ENCODE data around the gene HAL.
"Not testable (repeated sequence)": the region's sequence is repeated elsewhere in the genome, so short reads cannot be mapped to it uniquely, and the experiment has no call there.

The HAL gene

GRCh38 chr12:95970905-95971304 lies 25.2 kb downstream of the HAL start:
- H3K27me3 Mint-ChIP-seq: no peaks in the 10 kb centered on the region
- H3K27ac Mint-ChIP-seq: no peak overlapping the region
- no peaks in the 10 kb centered on the region for H3K9me3 Mint-ChIP-seq
- no peaks in the 10 kb centered on the region for H3K4me1 Mint-ChIP-seq
- H3K4me3 Mint-ChIP-seq: no peak overlapping the region
- peaks cover 3% of the 10 kb centered on the region for H3K36me3 Mint-ChIP-seq

DNA sequence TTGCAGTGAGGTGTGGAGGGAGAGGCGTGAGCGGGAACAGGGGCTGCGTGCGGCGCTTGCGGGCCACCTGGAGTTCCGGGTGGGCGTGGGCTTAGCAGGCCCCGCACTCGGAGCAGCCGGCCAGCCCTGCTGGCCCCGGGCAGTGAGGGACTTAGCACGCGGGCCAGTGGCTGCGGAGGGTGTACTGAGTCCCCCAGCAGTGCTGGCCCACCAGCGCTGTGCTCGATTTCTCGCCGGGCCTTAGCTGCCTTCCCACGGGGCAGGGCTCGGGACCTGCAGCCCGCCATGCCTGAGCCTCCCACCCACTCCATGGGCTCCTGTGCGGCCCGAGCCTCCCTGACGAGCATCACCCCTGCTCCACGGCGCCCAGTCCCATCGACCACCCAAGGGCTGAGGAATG lies 27.0 kb downstream of the HAL start:
- not testable (repeated sequence) for H3K4me1 Mint-ChIP-seq, H3K27ac Mint-ChIP-seq, H3K36me3 Mint-ChIP-seq, H3K4me3 Mint-ChIP-seq, H3K9me3 Mint-ChIP-seq, H3K27me3 Mint-ChIP-seq

DNA sequence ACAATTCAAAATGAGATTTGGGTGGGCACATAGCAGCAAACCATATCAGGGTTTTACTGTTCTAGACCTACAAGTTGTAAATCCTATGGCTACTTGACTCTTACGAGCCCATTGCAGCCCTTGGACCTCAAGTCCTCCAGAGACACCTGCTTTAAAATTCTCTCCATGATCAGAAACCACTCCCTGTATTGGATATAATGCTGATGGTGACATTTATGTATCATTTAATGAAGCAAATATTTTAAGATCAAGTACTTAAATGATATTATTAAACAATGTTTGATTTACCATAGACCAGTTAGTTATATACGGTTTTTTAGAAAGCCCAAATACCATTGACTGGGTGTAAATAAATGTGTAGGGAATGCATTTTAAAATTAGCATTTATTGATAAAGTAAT lies 28.8 kb downstream of the HAL start:
- Mint-ChIP-seq H3K4me1 (no peaks in the 10 kb centered on the region), H3K4me3 (no peak overlapping the region), H3K27me3 (no peaks in the 10 kb centered on the region), H3K9me3 (no peaks in the 10 kb centered on the region), H3K36me3 (peaks cover 3% of the 10 kb centered on the region), H3K27ac (no peak overlapping the region)

DNA sequence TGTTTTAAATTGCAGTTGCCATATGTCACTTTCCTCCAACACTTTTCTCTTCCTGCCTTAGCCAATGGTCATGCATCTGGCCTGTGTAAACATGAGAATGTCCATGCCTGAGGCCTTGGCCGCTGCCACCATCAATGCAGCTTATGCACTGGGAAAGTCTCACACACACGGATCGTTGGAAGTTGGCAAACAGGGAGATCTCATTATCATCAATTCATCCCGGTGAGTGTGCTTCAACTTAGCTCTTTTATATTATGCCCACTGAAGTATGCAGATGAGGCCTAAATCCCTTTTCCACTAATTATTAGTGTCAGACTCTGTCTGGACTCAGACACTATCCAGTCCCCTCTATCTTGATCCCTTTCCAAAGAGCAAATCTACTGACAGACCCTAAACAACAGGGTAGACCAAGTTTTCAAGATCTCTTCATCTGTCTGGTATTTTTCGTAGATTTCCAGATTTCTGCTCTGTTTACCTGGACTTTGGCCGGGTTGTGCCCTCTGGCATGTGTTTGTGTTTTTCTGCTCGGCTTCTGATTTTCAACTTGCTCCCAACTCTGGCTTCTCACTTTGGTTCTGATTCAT lies 29.8 kb downstream of the HAL start:
- H3K27me3 Mint-ChIP-seq: no peaks in the 10 kb centered on the region
- H3K9me3 Mint-ChIP-seq: no peaks in the 10 kb centered on the region
- no peaks in the 10 kb centered on the region for H3K4me1 Mint-ChIP-seq
- no peak overlapping the region for H3K4me3 Mint-ChIP-seq
- H3K36me3 Mint-ChIP-seq: peaks cover 3% of the 10 kb centered on the region
- no peak overlapping the region for H3K27ac Mint-ChIP-seq

DNA sequence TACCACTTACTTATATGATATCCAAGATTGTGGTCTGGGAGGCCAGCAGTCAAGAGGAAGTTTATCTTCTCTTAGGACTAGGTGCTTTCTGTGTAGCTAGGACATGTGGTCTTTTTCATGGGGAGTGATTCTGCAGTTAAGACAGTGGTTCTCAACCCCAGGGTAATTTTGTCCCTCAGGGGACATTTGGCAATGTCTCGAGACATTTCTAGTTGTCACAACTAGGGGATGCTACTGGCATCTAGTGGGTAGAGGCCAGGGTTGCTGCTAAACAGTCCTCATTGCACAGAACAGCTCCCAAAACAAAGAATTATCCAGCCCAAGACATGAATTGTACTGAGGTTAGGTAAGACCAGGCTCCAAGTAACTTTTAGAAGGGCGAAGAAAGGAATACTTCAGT lies 33.0 kb downstream of the HAL start:
- H3K27ac Mint-ChIP-seq: no peak overlapping the region
- no peaks in the 10 kb centered on the region for H3K27me3 Mint-ChIP-seq
- H3K9me3 Mint-ChIP-seq: no peaks in the 10 kb centered on the region
- H3K4me3 Mint-ChIP-seq: no peak overlapping the region
- peaks cover 3% of the 10 kb centered on the region for H3K36me3 Mint-ChIP-seq
- H3K4me1 Mint-ChIP-seq: no peaks in the 10 kb centered on the region

- Mint-ChIP-seq H3K9me3 (no peaks in the 10 kb centered on the region), H3K27ac (no peak overlapping the region), H3K4me3 (no peak overlapping the region), H3K27me3 (no peaks in the 10 kb centered on the region), H3K36me3 (peaks cover 3% of the 10 kb centered on the region), H3K4me1 (no peaks in the 10 kb centered on the region)
These were observed 33.9 kb downstream of the HAL start for GRCh38 chr12:95962222-95962621.

DNA sequence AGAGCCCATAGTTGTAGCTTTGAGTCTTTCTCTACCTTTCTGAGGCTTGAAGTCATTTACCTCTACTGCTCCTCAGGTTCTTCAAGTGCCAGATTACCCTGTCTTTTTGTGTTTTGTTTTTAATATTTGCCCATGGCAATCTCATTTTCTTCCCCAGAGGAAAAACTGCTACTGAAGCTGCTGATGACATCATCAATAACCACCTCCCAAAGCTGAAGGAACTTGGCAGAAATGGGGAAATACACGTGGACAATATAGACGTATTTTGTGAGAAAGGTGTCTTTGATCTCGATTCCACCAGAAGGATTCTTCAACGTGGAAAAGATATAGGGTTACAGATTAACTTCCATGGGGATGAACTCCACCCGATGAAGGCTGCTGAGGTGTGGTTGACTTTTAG lies 35.9 kb downstream of the HAL start:
- H3K9me3 Mint-ChIP-seq: no peaks in the 10 kb centered on the region
- H3K27me3 Mint-ChIP-seq: no peaks in the 10 kb centered on the region
- no peaks in the 10 kb centered on the region for H3K36me3 Mint-ChIP-seq
- H3K4me1 Mint-ChIP-seq: no peaks in the 10 kb centered on the region
- no peak overlapping the region for H3K27ac Mint-ChIP-seq
- H3K4me3 Mint-ChIP-seq: no peak overlapping the region

DNA sequence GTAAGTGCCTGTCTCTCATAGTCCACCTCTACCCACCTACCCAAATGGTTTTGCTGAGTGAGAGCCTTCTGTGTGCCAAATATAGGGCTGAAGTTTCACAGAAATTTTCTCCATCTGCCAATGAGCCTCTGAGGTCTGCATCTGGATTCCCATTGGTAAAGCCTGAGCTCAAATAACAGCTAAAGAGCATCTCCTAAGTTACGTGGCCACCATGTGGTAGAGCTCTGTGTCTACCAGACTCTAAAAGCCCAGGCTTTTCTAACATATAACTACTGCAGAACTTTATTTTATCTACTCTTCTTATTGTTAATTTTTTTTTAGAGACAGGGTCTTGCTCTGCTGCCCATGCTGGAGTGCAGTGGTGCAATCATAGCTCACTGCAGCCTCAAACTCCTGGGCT lies 37.0 kb downstream of the HAL start:
- no peak overlapping the region for H3K4me3 Mint-ChIP-seq
- H3K9me3 Mint-ChIP-seq: no peaks in the 10 kb centered on the region
- no peaks in the 10 kb centered on the region for H3K27me3 Mint-ChIP-seq
- H3K4me1 Mint-ChIP-seq: no peaks in the 10 kb centered on the region
- no peaks in the 10 kb centered on the region for H3K36me3 Mint-ChIP-seq
- no peak overlapping the region for H3K27ac Mint-ChIP-seq

DNA sequence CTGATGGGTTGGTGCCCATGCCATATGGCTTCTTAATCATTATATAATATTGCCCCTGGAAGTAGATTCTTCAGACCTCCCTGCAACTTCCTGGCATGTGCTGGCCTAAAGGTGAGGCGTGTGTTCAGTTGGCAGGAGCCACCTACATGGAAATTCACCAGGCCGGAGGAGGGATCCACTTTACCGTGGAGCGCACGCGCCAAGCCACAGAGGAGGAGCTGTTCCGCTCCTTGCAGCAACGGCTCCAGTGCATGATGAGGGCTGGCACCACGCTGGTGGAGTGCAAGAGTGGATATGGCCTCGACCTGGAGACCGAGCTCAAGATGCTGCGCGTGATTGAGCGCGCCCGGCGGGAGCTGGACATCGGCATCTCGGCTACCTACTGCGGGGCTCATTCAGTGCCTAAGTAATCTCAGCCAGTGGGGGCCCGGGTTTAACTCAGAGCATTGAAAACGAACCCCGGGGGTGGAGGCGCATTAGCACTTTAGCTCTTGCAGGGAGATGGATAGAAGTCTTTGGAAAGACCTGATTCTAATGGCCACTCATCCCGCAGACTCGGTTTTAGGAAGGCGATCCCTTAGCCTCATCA lies 39.5 kb downstream of the HAL start:
- H3K36me3 Mint-ChIP-seq: no peaks in the 10 kb centered on the region
- no peaks in the 10 kb centered on the region for H3K27me3 Mint-ChIP-seq
- H3K9me3 Mint-ChIP-seq: no peaks in the 10 kb centered on the region
- H3K4me3 Mint-ChIP-seq: no peak overlapping the region
- no peaks in the 10 kb centered on the region for H3K4me1 Mint-ChIP-seq
- no peak overlapping the region for H3K27ac Mint-ChIP-seq

- Mint-ChIP-seq H3K36me3 (no peaks in the 10 kb centered on the region), H3K4me1 (no peaks in the 10 kb centered on the region)
These were observed 40.5 kb downstream of the HAL start for GRCh38 chr12:95955549-95956159.

GRCh38 chr12:95953000-95953399 lies 43.1 kb downstream of the HAL start:
- no peak overlapping the region for H3K4me3 Mint-ChIP-seq
- H3K36me3 Mint-ChIP-seq: no peaks in the 10 kb centered on the region
- H3K27me3 Mint-ChIP-seq: no peaks in the 10 kb centered on the region
- H3K27ac Mint-ChIP-seq: no peak overlapping the region
- no peaks in the 10 kb centered on the region for H3K4me1 Mint-ChIP-seq
- H3K9me3 Mint-ChIP-seq: no peaks in the 10 kb centered on the region

More at GRCh38 chr12:95955549-95956159, 40.5 kb downstream of the HAL start:
- H3K27ac Mint-ChIP-seq: no peak overlapping the region
- no peaks in the 10 kb centered on the region for H3K9me3 Mint-ChIP-seq
- H3K27me3 Mint-ChIP-seq: no peaks in the 10 kb centered on the region
- no peak overlapping the region for H3K4me3 Mint-ChIP-seq

DNA sequence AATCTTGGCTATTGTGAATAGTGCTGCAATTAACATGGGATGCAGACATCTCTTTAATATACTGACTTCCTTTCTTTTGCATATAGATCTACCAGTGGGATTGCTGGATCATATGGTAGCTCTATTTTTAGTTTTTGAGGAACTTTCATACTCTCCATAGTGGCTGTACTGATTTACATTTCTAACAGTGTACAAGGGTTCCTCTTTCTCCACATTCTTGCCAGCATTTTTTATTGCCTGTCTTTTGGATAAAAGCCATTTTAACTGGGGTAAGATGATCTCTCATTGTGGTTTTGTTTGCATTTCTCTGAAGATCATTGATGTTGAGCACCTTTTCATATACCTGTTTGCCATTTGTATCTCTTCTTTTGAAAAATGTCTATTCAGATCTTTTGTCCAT lies 44.6 kb downstream of the HAL start:
- Mint-ChIP-seq H3K4me1 (no peaks in the 10 kb centered on the region), H3K9me3 (no peaks in the 10 kb centered on the region), H3K27ac (no peak overlapping the region), H3K36me3 (no peaks in the 10 kb centered on the region), H3K4me3 (no peak overlapping the region), H3K27me3 (no peaks in the 10 kb centered on the region)

DNA sequence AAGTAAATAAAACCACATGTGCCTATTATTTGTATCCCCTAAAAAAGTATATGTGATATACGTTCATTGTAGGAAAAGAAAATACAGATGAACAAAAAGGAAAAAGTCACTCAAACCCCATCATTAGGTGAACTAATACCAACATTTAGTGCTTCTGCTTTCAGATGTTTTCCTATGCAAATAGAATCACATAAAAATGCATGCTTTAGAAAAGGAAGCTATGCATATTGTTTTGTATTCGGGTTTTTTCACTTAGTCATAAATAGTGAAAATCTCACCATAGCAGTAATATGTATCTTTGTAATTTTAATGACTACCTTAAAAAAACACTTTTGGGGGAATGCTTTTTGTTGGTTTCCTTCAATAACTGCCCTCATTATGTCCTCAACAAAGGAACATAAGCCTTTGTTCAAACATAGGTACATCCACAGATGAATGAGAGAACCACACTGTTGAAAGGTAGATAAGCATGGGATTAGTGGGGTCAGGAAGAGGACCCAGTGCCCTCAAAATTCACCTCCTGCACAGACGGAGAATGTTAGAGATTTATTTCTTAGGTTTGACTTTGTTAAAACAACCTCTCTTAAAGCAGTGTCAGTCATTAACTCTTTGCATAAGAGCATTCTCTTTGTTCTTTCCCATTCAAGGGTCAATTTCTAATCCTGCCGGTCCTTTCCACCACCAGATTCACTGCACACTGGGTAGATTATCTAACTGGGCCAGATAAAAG lies 46.5 kb downstream of the HAL start:
- H3K27me3 Mint-ChIP-seq: no peaks in the 10 kb centered on the region
- no peaks in the 10 kb centered on the region for H3K9me3 Mint-ChIP-seq
- no peaks in the 10 kb centered on the region for H3K36me3 Mint-ChIP-seq
- H3K4me3 Mint-ChIP-seq: no peak overlapping the region
- H3K4me1 Mint-ChIP-seq: no peaks in the 10 kb centered on the region
- no peak overlapping the region for H3K27ac Mint-ChIP-seq

DNA sequence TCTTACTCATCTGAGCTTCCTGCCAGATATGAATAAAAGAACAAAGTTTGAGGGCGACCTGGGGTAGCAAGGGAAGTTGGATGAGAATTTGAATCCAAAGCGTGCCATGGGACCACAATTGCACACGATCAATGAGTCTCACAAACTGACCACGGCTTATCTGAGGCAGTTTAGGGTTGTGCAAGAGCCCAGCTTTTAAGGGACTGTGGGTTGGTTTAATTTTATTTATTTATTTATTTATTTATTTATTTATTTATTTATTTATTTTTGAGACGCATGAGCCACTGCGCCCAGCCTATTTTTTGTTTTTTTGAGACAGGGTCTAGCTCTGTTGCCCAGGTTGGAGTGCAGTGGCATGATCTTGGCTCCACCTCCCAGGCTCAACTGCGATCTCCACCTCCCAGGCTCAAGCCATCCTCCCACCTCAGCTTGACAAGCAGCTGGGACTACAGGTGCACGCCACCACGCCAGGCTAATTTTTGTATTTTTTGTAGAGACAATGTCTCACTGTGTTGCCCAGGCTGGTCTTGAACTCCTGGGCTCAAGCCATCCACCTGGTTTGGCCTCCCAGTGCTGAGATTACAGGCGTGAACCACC lies 51.9 kb downstream of the HAL start:
- Mint-ChIP-seq H3K4me3 (peak overlapping the region; percentile 96), H3K27me3 (no peaks in the 10 kb centered on the region), H3K36me3 (no peaks in the 10 kb centered on the region), H3K4me1 (peaks cover 8% of the 10 kb centered on the region), H3K27ac (peak overlapping the region; percentile 87), H3K9me3 (no peaks in the 10 kb centered on the region)

DNA sequence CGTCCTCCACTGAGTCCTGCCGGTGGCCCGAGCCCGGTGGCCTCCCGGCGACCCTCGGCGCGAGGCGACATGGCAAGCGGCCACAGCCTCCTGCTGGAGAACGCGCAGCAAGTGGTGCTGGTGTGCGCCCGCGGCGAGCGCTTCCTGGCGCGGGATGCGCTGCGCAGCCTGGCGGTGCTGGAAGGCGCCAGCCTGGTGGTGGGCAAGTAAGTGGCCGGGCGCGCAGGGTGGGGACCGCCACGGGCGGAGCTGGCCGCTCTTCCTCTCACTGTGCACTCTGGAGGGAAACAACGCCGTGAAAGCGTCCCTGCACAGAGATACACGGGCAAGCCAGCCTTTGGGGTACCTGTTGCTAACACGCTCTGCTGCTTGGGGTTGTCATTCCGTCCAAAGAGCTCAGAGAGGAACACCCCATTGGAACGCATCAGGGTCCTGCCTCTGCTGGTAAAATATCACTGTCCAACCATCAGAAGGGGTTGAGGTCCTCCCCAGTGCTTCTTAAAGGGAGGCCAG lies 52.8 kb downstream of the HAL start, which contains the start of gene AMDHD1:
AMDHD1 (plus strand) TSS at position 2 of the 513 bp plus-strand sequence; CDS start at position 70, 68 bp downstream.
- H3K27ac Mint-ChIP-seq: peak within 1 kb of the TSS; percentile 94
- H3K4me3 Mint-ChIP-seq: peak within 1 kb of the TSS; percentile 96
- H3K4me1 Mint-ChIP-seq: peaks cover 8% of the 10 kb centered on the region
- H3K36me3 Mint-ChIP-seq: no peaks in the 10 kb centered on the region
- H3K9me3 Mint-ChIP-seq: no peaks in the 10 kb centered on the region
- no peaks in the 10 kb centered on the region for H3K27me3 Mint-ChIP-seq

All from activated naive CD4-positive, alpha-beta T cell treated with anti-CD3 and anti-CD28 coated beads, Interleukin-2, amount 50 U/mL, for 24 hours (primary cell).